Measurements from ENCODE around the gene PRR16.

Gene PRR16

GRCh38 chr5:120472911-120473310 lies 8.8 kb downstream of the PRR16 start:
- DNase-seq (ENCODE audit: low read depth), result no peak
- TF ChIP-seq CTCF (IDR thresholded peaks at IDR 0.05; ENCODE audit: insufficient read depth, low read depth, low read length, missing control alignments), result no peak
- no peak overlapping the region for H3K4me3 ChIP-seq (ENCODE audit: low read depth, low read length)

DNA sequence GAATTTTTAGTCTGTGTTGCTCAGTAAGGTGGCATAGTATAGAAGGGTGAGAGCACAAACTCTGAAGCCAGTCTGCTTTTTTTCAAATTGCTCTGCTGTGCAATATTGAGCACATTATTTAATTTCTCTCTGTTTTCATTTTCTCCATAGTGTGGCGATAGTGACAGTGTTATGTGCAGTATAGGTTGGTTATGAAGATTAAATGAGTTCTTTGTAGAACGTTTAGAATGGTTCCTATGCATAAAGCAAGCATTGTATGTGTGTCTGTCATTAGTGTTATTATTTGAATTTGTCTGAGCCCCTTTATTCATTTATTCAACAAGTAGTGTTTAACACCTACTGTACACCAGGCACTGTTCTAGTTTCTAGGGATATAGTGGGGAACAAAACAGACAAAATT lies 9.2 kb downstream of the PRR16 start:
- no peak for DNase-seq (ENCODE audit: low read depth)
- TF ChIP-seq CTCF (IDR thresholded peaks at IDR 0.05; ENCODE audit: insufficient read depth, low read depth, low read length, missing control alignments), result no peak
- no peak overlapping the region for H3K4me3 ChIP-seq (ENCODE audit: low read depth, low read length)

DNA sequence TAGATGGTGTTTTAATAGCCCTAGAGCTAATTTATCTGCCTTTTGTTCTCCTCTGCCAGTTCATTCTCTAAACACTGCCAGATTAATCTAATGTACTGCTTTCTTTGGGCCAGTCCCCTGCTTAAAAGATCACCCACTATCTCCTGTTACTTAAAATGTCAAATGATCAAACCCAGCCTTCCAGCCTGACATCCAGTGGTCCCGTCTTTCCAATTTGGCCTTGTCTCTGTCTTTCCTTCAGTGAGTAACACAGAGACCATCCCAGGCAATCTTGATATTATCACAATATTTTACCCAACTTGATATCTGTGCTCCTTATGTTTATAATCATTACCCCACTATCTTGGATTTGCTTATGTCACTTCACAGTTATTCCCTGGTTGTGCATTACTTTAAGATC lies 12.0 kb downstream of the PRR16 start:
- H3K4me3 ChIP-seq (ENCODE audit: low read depth, low read length), result no peak overlapping the region
- TF ChIP-seq CTCF (IDR thresholded peaks at IDR 0.05; ENCODE audit: insufficient read depth, low read depth, low read length, missing control alignments), result no peak
- DNase-seq (ENCODE audit: low read depth), result no peak

GRCh38 chr5:120479066-120479465 lies 15.0 kb downstream of the PRR16 start:
- TF ChIP-seq CTCF (IDR thresholded peaks at IDR 0.05; ENCODE audit: insufficient read depth, low read depth, low read length, missing control alignments), result no peak
- no peak overlapping the region for H3K4me3 ChIP-seq (ENCODE audit: low read depth, low read length)
- DNase-seq (ENCODE audit: low read depth), result no peak

DNA sequence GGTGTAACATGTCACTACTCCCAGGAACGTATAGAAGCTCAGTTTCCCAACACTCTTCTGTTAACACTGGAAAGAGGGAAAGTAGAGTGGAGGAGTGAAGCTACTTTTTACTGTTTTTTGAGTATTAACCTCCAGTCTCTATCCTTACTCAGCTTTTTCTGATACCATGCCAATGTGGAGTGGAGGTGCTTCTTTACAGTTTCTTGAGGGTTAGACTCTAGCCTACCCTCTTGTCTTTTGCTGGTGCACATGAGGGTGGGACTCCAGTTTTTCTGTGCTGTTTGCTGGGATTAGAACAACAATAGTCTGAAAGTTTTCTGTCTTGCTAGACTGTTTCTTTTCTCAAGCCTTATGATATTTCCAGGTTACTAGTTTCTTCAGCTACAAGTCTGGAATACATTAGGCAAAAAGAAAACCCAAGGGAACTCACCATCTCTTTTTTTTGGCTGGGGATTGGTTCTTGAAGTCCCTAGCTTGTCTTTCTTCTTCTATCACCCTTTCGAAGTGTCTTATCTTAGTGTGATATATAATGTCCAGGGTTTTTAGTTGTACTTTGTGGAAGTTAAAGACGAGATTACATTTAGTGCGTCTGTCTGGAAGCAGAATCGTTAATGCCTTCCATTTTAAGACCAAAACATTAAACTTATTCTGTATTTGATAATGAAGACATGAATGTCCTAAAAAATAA lies 35.9 kb downstream of the PRR16 start:
- no peak overlapping the region for H3K4me3 ChIP-seq (ENCODE audit: low read depth, low read length)
- DNase-seq (ENCODE audit: low read depth), result no peak
- no peak for TF ChIP-seq CTCF (IDR thresholded peaks at IDR 0.05; ENCODE audit: insufficient read depth, low read depth, low read length, missing control alignments)

DNA sequence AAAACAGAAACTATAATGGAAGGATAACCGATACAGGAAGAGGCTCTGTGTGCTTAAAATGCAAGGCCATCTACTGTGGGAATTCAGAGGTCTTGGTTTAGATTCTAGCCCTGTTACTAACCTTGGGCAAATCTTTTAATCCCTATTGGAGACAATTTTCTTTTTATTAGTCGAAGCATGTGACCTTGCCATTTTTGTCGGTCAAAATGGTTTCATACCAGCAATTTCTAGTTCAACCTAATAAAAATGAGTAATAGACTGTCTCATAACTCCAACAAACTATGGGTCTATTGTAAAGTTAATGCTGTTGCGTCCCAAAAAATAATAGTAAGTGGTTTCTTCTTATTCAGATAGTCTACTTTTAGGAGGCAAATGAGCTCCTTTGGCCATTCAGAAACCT lies 38.4 kb downstream of the PRR16 start:
- H3K4me3 ChIP-seq (ENCODE audit: low read depth, low read length), result no peak overlapping the region
- no peak for DNase-seq (ENCODE audit: low read depth)
- no peak for TF ChIP-seq CTCF (IDR thresholded peaks at IDR 0.05; ENCODE audit: insufficient read depth, low read depth, low read length, missing control alignments)

- DNase-seq (ENCODE audit: low read depth), result no peak
Observed at GRCh38 chr5:120503341-120503740, 39.2 kb downstream of the PRR16 start.

More at GRCh38 chr5:120503341-120503740, 39.2 kb downstream of the PRR16 start:
- H3K4me3 ChIP-seq (ENCODE audit: low read depth, low read length), result no peak overlapping the region
- no peak for TF ChIP-seq CTCF (IDR thresholded peaks at IDR 0.05; ENCODE audit: insufficient read depth, low read depth, low read length, missing control alignments)

Measured in GM12865 (cell line).